ACC112 (cell line): Measurements from ENCODE around the gene CD8B.

Source experiments
- H2AFZ ChIP-seq: fragments of 200-600 bp; sonication (generic); one replicate; pipeline ENCODE4 v1.6.0; 2017; ENCODE audit warnings: antibody characterized with exemption, low read length; ENCODE audit not compliant: unreplicated experiment
- H3K27ac ChIP-seq: fragments of 200-600 bp; sonication (generic); 2 replicates; pipeline ENCODE4 v1.5.1; 2014; ENCODE audit warnings: low read depth, mild to moderate bottlenecking, antibody characterized with exemption, low read length, moderate library complexity
- H3K27me3 ChIP-seq: fragments of 200-600 bp; sonication (generic); 2 replicates; pipeline ENCODE4 v1.6.1; 2014; ENCODE audit warnings: mild to moderate bottlenecking, antibody characterized with exemption, low read length, moderate library complexity, mixed read lengths; ENCODE audit not compliant: insufficient read depth
- H3K36me3 ChIP-seq: fragments of 200-600 bp; sonication (generic); 2 replicates; pipeline ENCODE4 v1.6.1; 2016; ENCODE audit warnings: mild to moderate bottlenecking, antibody characterized with exemption, low read length, moderate library complexity, mixed read lengths; ENCODE audit not compliant: insufficient read depth
- H3K4me1 ChIP-seq: fragments of 200-600 bp; sonication (generic); one replicate; pipeline ENCODE4 v1.6.1; 2016; ENCODE audit warnings: low read length, mixed read lengths; ENCODE audit not compliant: insufficient read depth, unreplicated experiment, control insufficient read depth
- H3K4me3 ChIP-seq: fragments of 200-600 bp; sonication (generic); 2 replicates; pipeline ENCODE4 v1.5.1; 2014; ENCODE audit warnings: mild to moderate bottlenecking, low read depth, low read length
- H3K79me2 ChIP-seq: fragments of 200-600 bp; sonication (generic); one replicate; pipeline ENCODE4 v1.6.0; 2016; ENCODE audit warnings: low read length; ENCODE audit not compliant: control insufficient read depth, unreplicated experiment, insufficient read depth

Gene CD8B

DNA sequence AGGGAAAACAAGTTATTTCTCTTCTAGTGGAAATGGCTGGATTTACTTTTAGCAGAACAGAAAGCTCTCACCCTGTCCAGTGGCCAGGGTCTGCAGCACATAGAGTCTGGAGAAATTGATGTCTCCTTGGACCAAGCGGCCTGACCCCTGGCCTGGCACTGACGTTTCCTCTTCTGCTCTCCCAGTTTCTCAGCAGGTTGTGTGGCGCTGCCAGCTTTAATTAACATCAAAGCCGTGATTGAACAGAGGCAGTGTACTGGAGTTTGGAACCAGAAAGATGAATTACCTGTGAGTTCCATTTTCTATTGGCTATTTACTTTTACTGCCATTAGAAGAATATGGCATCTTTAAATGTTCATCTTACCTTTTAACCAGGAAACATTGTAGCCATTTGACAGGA is 91.8 kb downstream of the CD8B start:
- H3K79me2 ChIP-seq, result no peaks in the 10 kb centered on the region
- H3K4me1 ChIP-seq, result no peaks in the 10 kb centered on the region
- H3K36me3 ChIP-seq, result peaks cover 11% of the 10 kb centered on the region
- H2AFZ ChIP-seq, result no peak overlapping the region
- H3K27me3 ChIP-seq, result no peaks in the 10 kb centered on the region
- H3K4me3 ChIP-seq, result no peak overlapping the region
- H3K27ac ChIP-seq, result no peak overlapping the region

DNA sequence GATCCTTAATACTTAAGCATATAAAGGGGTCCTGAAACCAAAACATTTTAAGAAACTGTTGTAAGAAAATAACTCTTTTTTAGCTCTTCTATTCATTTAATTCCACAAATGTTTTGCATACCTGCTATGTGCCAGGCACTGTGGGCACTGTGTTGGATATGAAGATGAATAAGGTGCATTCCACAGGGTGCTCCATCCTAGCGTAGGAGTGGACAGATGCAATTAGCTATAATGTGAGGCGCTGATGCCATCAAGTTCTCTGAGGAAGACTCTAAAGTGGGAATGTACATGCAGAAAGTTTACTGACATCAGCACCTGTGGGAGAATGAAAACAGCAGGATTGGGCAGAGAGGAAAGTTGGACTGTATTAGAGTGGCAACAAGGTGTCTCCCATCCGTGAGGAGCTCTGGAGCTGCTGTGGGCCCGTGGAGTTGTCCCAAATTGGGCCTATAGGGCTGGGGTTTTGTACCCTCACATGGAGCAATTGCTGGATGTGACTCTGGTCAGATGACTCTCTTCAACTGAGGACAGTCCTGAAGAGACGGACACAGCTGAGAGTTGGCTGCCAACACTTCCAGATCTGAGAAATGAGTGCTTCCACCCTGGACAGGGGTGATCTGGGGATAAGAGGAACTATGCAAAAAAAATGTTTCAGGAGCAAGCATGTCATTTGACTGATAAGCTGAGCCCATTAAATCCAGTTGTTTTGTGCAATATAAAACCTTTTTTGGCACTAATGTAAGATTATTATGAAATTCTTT is 93.3 kb downstream of the CD8B start:
- H2AFZ ChIP-seq, result no peak overlapping the region
- H3K36me3 ChIP-seq, result peaks cover 8% of the 10 kb centered on the region; the same call in 1 of the 2 replicates
- no peaks in the 10 kb centered on the region for H3K79me2 ChIP-seq
- H3K4me1 ChIP-seq, result no peaks in the 10 kb centered on the region
- no peaks in the 10 kb centered on the region for H3K27me3 ChIP-seq
- no peak overlapping the region for H3K27ac ChIP-seq
- H3K4me3 ChIP-seq, result no peak overlapping the region
